ENCODE measurements around the gene SCNM1. TPM values are rescaled to one million over a fixed set of nuclear protein-coding genes. Genes with fewer than 3 reads are reported as not detected.

Gene SCNM1
- total RNA-seq, 1 experiment from 2014 or later = 53.6 TPM

- H3K4me1 ChIP-seq = peaks cover 16% of the 10 kb centered on the region
- H3K27me3 ChIP-seq (replicated peaks; ENCODE audit: control insufficient read depth, insufficient read depth, low read length) = no peaks in the 10 kb centered on the region
- no peak overlapping the region for H3K4me3 ChIP-seq (ENCODE audit: low read depth, low read length)
- no peaks in the 10 kb centered on the region for H3K27me3 Mint-ChIP-seq (ENCODE audit: insufficient read depth, unreplicated experiment)
- POLR2A ChIA-PET = interaction anchor here (0.5 kb wide), 1 partner anchor 67 kb away, joined by 4 read pairs; no protein-coding TSS in a partner anchor
- peaks cover 12% of the 10 kb centered on the region for H3K4me1 Mint-ChIP-seq (ENCODE audit: low read depth, unreplicated experiment)
- TF ChIP-seq CTCF (IDR thresholded peaks at IDR 0.05; ENCODE audit: insufficient read depth in 1 of 2, low read depth in 1 of 2, low read length in 1 of 2, severe bottlenecking in 1 of 2, unreplicated experiment in 1 of 2) = no peak
- H3K36me3 Mint-ChIP-seq (ENCODE audit: insufficient read depth, unreplicated experiment) = peaks cover 4% of the 10 kb centered on the region
- no peaks in the 10 kb centered on the region for H3K9me3 Mint-ChIP-seq (ENCODE audit: unreplicated experiment)
- BruUV-seq (replicated peaks) = no TSS peak
- H3K27ac Mint-ChIP-seq (ENCODE audit: unreplicated experiment) = no peak overlapping the region
- intact Hi-C loops (cut with micrococcal nuclease; ENCODE audit: unreplicated experiment) = no loop called here
- no peak overlapping the region for H3K4me3 Mint-ChIP-seq (ENCODE audit: unreplicated experiment)
- DNase-seq = no peak
- H3K9me3 ChIP-seq = no peaks in the 10 kb centered on the region
- CTCF ChIA-PET = interaction anchor here (0.6 to 1.1 kb wide), 2 partner anchors 20 to 45 kb away, joined by 3 to 4 read pairs; no protein-coding TSS in a partner anchor
- H3K36me3 ChIP-seq (ENCODE audit: control insufficient read depth, insufficient read depth, low read length) = no peaks in the 10 kb centered on the region
Observed at GRCh38 chr1:151144474-151145303, 21.3 kb upstream of the SCNM1 start.

- H3K4me1 Mint-ChIP-seq (ENCODE audit: low read depth, unreplicated experiment) = peaks cover 12% of the 10 kb centered on the region
- no peak overlapping the region for H3K27ac Mint-ChIP-seq (ENCODE audit: unreplicated experiment)
- ChIA-PET CTCF (interaction anchor here (1.1 kb wide), 1 partner anchor 46 kb away, joined by 4 read pairs; no protein-coding TSS in a partner anchor), POLR2A (interaction anchor here (0.5 kb wide), 1 partner anchor 68 kb away, joined by 4 read pairs; no protein-coding TSS in a partner anchor)
- H3K36me3 Mint-ChIP-seq (ENCODE audit: insufficient read depth, unreplicated experiment) = peaks cover 4% of the 10 kb centered on the region
- Histone ChIP-seq H3K9me3 (no peaks in the 10 kb centered on the region), H3K27me3 (replicated peaks; ENCODE audit: control insufficient read depth, insufficient read depth, low read length) (no peaks in the 10 kb centered on the region), H3K4me3 (ENCODE audit: low read depth, low read length) (peak overlapping the region; percentile 80), H3K4me1 (peaks cover 16% of the 10 kb centered on the region), H3K36me3 (ENCODE audit: control insufficient read depth, insufficient read depth, low read length) (no peaks in the 10 kb centered on the region)
- no peak for TF ChIP-seq CTCF (IDR thresholded peaks at IDR 0.05; ENCODE audit: insufficient read depth in 1 of 2, low read depth in 1 of 2, low read length in 1 of 2, severe bottlenecking in 1 of 2, unreplicated experiment in 1 of 2)
- no peaks in the 10 kb centered on the region for H3K9me3 Mint-ChIP-seq (ENCODE audit: unreplicated experiment)
- no TSS peak for BruUV-seq (replicated peaks)
- no peak for DNase-seq
- H3K4me3 Mint-ChIP-seq (ENCODE audit: unreplicated experiment) = peak overlapping the region; percentile 86
- intact Hi-C loops (cut with micrococcal nuclease; ENCODE audit: unreplicated experiment) = loop anchor here (2.0 kb wide), 2 partner anchors 15 to 75 kb away; partner anchors contain the start of gene GABPB2
- H3K27me3 Mint-ChIP-seq (ENCODE audit: insufficient read depth, unreplicated experiment) = no peaks in the 10 kb centered on the region
Observed at GRCh38 chr1:151145304-151146071, 20.5 kb upstream of the SCNM1 start.

- intact Hi-C loops (cut with micrococcal nuclease; ENCODE audit: unreplicated experiment) = loop anchor here (2.0 kb wide), 2 partner anchors 15 to 75 kb away; partner anchors contain the start of gene GABPB2
- H3K9me3 ChIP-seq = no peaks in the 10 kb centered on the region
- no peaks in the 10 kb centered on the region for H3K27me3 ChIP-seq (replicated peaks; ENCODE audit: control insufficient read depth, insufficient read depth, low read length)
- no peak overlapping the region for H3K27ac Mint-ChIP-seq (ENCODE audit: unreplicated experiment)
- H3K4me3 ChIP-seq (ENCODE audit: low read depth, low read length) = peak overlapping the region; percentile 80
- no TSS peak for BruUV-seq (replicated peaks)
- no peak for TF ChIP-seq CTCF (IDR thresholded peaks at IDR 0.05; ENCODE audit: insufficient read depth in 1 of 2, low read depth in 1 of 2, low read length in 1 of 2, severe bottlenecking in 1 of 2, unreplicated experiment in 1 of 2)
- no peak for DNase-seq
- no peaks in the 10 kb centered on the region for H3K27me3 Mint-ChIP-seq (ENCODE audit: insufficient read depth, unreplicated experiment)
- peak overlapping the region; percentile 86 for H3K4me3 Mint-ChIP-seq (ENCODE audit: unreplicated experiment)
- H3K9me3 Mint-ChIP-seq (ENCODE audit: unreplicated experiment) = no peaks in the 10 kb centered on the region
- H3K4me1 Mint-ChIP-seq (ENCODE audit: low read depth, unreplicated experiment) = peaks cover 12% of the 10 kb centered on the region
- CTCF ChIA-PET = no interaction called here
- peaks cover 4% of the 10 kb centered on the region for H3K36me3 Mint-ChIP-seq (ENCODE audit: insufficient read depth, unreplicated experiment)
- H3K36me3 ChIP-seq (ENCODE audit: control insufficient read depth, insufficient read depth, low read length) = no peaks in the 10 kb centered on the region
- H3K4me1 ChIP-seq = peaks cover 16% of the 10 kb centered on the region
- POLR2A ChIA-PET = no interaction called here
Observed at GRCh38 chr1:151146072-151146411, 19.9 kb upstream of the SCNM1 start.
